Caco-2 (cell line): ENCODE measurements around the gene DLGAP5. TPM values are rescaled to one million over a fixed set of nuclear protein-coding genes. Genes with fewer than 3 reads are reported as not detected.

ENCODE experiments used
- BruUV-seq: library from RNA; stranded (reverse); fragments of 400-500 nt; replicated peaks from 2 replicates; lab custom pipeline; 2021; lab: Mats Ljungman, UMichigan
- CTCF ChIA-PET: fragments of 300-600 bp; sonication (Branson Sonifier 250); formaldehyde crosslinking; loops from one replicate; lab custom pipeline; 2022; ENCODE audit warnings: antibody characterized with exemption; lab: Charles Lee
- POLR2A ChIA-PET: fragments of 300-600 bp; sonication (Branson Sonifier 250); formaldehyde crosslinking; loops from one replicate; lab custom pipeline; 2022; ENCODE audit warnings: antibody characterized with exemption; lab: Charles Lee
- DNase-seq, 2 experiments: peaks; one replicate each; pipeline versions ENCODE4 v3.0.0 to v3.0.0-alpha.2; 2020 to 2022
- H3K27me3 ChIP-seq: replicated peaks from 2 replicates; pipeline ENCODE4 v1.6.0; 2011; ENCODE audit warnings: low read length; ENCODE audit not compliant: control insufficient read depth, insufficient read depth
- H3K36me3 ChIP-seq: 2 replicates; pipeline ENCODE4 v1.5.1; 2011; ENCODE audit warnings: low read length; ENCODE audit not compliant: control insufficient read depth, insufficient read depth
- H3K4me1 ChIP-seq: fragments of 250-450 bp; sonication (Bioruptor Pico); 2 replicates; pipeline ENCODE4 v1.5.1; 2020; ENCODE audit warnings: mild to moderate bottlenecking
- H3K4me3 ChIP-seq: 2 replicates; pipeline ENCODE4 v1.5.1; 2011; ENCODE audit warnings: low read depth, mild to moderate bottlenecking, control low read depth, low read length
- H3K9me3 ChIP-seq: fragments of 250-450 bp; sonication (Bioruptor Pico); 2 replicates; pipeline ENCODE4 v1.5.1; 2020; ENCODE audit warnings: mild to moderate bottlenecking, moderate library complexity
- H3K27ac Mint-ChIP-seq: one replicate; pipeline ENCODE4 v1.8.0; 2022; ENCODE audit warnings: mixed read lengths; ENCODE audit not compliant: unreplicated experiment
- H3K27me3 Mint-ChIP-seq: one replicate; pipeline ENCODE4 v1.8.0; 2022; ENCODE audit warnings: mixed read lengths; ENCODE audit not compliant: insufficient read depth, unreplicated experiment
- H3K36me3 Mint-ChIP-seq: one replicate; pipeline ENCODE4 v1.8.0; 2022; ENCODE audit warnings: mild to moderate bottlenecking, mixed read lengths; ENCODE audit not compliant: insufficient read depth, unreplicated experiment
- H3K4me1 Mint-ChIP-seq: one replicate; pipeline ENCODE4 v1.8.0; 2022; ENCODE audit warnings: low read depth, mixed read lengths; ENCODE audit not compliant: unreplicated experiment
- H3K4me3 Mint-ChIP-seq: one replicate; pipeline ENCODE4 v1.8.0; 2022; ENCODE audit warnings: mild to moderate bottlenecking, moderate library complexity, mixed read lengths; ENCODE audit not compliant: unreplicated experiment
- H3K9me3 Mint-ChIP-seq: one replicate; pipeline ENCODE4 v1.8.0; 2022; ENCODE audit warnings: mixed read lengths; ENCODE audit not compliant: unreplicated experiment
- CTCF ChIP-seq, 2 experiments: fragments of 200-600 bp in 1 of 2; IDR thresholded peaks; 1 replicate in 1 of 2; 2 replicates in 1 of 2; pipeline versions ENCODE4 v1.5.1 to v1.8.0; 2011 to 2022; ENCODE audit warnings: antibody characterized with exemption in 1 of 2, control low read depth in 1 of 2, inconsistent platforms in 1 of 2, low read depth in 1 of 2, low read length in 1 of 2, mild to moderate bottlenecking in 1 of 2, moderate library complexity in 1 of 2; ENCODE audit not compliant: insufficient read depth in 1 of 2, severe bottlenecking in 1 of 2, unreplicated experiment in 1 of 2
- intact Hi-C: fragments of 100-400 bp; cut with micrococcal nuclease; formaldehyde crosslinking; loops from one replicate; pipeline ENCODE4 v1.10.0; 2022; ENCODE audit not compliant: unreplicated experiment
- total RNA-seq: library from RNA; stranded (reverse); gene quantifications from 2 replicates; pipeline ENCODE4 v1.2.3, GENCODE V29; 2022

Gene DLGAP5
- total RNA-seq, 1 experiment from 2014 or later: 54.1 TPM

GRCh38 chr14:55102141-55102621, 89.2 kb downstream of the DLGAP5 start:
- Histone ChIP-seq H3K4me1 (peaks cover 35% of the 10 kb centered on the region), H3K9me3 (peaks cover 10% of the 10 kb centered on the region), H3K36me3 (no peaks in the 10 kb centered on the region), H3K4me3 (peak overlapping the region; percentile 37), H3K27me3 (no peaks in the 10 kb centered on the region)
- POLR2A ChIA-PET: interaction anchor here (0.6 to 2.8 kb wide), 7 partner anchors 20 to 50 kb away, joined by 3 to 54 read pairs (median 10); partner anchors contain the start of gene LGALS3
- Mint-ChIP-seq H3K27me3 (no peaks in the 10 kb centered on the region), H3K36me3 (peaks cover 26% of the 10 kb centered on the region), H3K27ac (peak overlapping the region; percentile 99), H3K4me1 (peaks cover 25% of the 10 kb centered on the region), H3K4me3 (peak overlapping the region; percentile 91), H3K9me3 (peaks cover 7% of the 10 kb centered on the region)
- CTCF ChIA-PET: interaction anchor here (0.9 to 2.2 kb wide), 5 partner anchors 12 to 75 kb away, joined by 3 to 7 read pairs (median 5); partner anchors contain the start of genes LGALS3, MAPK1IP1L, SOCS4 and WDHD1
- BruUV-seq: no TSS peak
- intact Hi-C loops: loop anchor here (2.0 kb wide), 1 partner anchor 25 kb away; no protein-coding TSS in a partner anchor
- TF ChIP-seq CTCF (IDR thresholded peaks at IDR 0.05; ENCODE audit: insufficient read depth in 1 of 2, low read depth in 1 of 2, low read length in 1 of 2, severe bottlenecking in 1 of 2, unreplicated experiment in 1 of 2): no peak
- peak in 1 of 2 experiments; percentile 28 for DNase-seq

- Mint-ChIP-seq H3K27ac (peak overlapping the region; percentile 99), H3K27me3 (no peaks in the 10 kb centered on the region), H3K4me3 (peak overlapping the region; percentile 91), H3K4me1 (peaks cover 25% of the 10 kb centered on the region), H3K36me3 (peaks cover 26% of the 10 kb centered on the region), H3K9me3 (peaks cover 7% of the 10 kb centered on the region)
- H3K27me3 ChIP-seq: no peaks in the 10 kb centered on the region
- ChIA-PET POLR2A (interaction anchor here (2.8 kb wide), 1 partner anchor 28 kb away, joined by 54 read pairs; the partner anchor contains the start of gene LGALS3), CTCF (interaction anchor here (0.6 kb wide), 2 partner anchors 8 to 159 kb away, joined by 6 to 8 read pairs; no protein-coding TSS in a partner anchor)
- H3K9me3 ChIP-seq: peaks cover 10% of the 10 kb centered on the region
- no TSS peak for BruUV-seq
- H3K36me3 ChIP-seq: no peaks in the 10 kb centered on the region
- TF ChIP-seq CTCF (IDR thresholded peaks at IDR 0.05; ENCODE audit: insufficient read depth in 1 of 2, low read depth in 1 of 2, low read length in 1 of 2, severe bottlenecking in 1 of 2, unreplicated experiment in 1 of 2): no peak
- no peak overlapping the region; the same call in 1 of the 2 replicates for H3K4me3 ChIP-seq
- no peak for DNase-seq
- intact Hi-C loops: loop anchor here (2.0 kb wide), 1 partner anchor 25 kb away; no protein-coding TSS in a partner anchor
- peaks cover 35% of the 10 kb centered on the region for H3K4me1 ChIP-seq
Observed at GRCh38 chr14:55101698-55102097, 89.7 kb downstream of the DLGAP5 start.

DNA sequence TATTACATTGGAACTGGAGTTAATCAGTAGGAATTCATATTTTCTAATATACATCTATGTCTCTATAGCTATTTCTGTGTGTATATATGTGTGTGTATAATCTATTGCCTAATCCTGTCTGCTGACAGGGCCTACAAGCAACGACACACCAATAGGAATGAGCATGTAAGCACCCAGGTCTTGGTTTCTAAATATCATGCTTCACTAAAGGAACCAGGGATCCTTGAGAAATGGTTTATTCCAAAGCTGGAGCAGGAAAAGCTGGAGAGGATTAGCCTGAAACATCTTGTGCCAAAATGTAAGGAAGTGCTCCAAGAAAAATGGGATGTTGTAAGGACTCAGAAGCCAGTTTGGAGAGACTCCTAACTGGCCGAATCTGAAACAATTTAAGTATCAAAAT, 91.6 kb downstream of the DLGAP5 start:
- POLR2A ChIA-PET: no interaction called here
- intact Hi-C loops: no loop called here
- no peak for DNase-seq
- Mint-ChIP-seq H3K27ac (no peak overlapping the region), H3K36me3 (peaks cover 18% of the 10 kb centered on the region), H3K9me3 (no peaks in the 10 kb centered on the region), H3K4me1 (peaks cover 25% of the 10 kb centered on the region), H3K27me3 (no peaks in the 10 kb centered on the region), H3K4me3 (no peak overlapping the region)
- Histone ChIP-seq H3K4me1 (peaks cover 34% of the 10 kb centered on the region), H3K4me3 (no peak overlapping the region), H3K36me3 (no peaks in the 10 kb centered on the region), H3K9me3 (peaks cover 7% of the 10 kb centered on the region), H3K27me3 (no peaks in the 10 kb centered on the region)
- TF ChIP-seq CTCF (IDR thresholded peaks at IDR 0.05; ENCODE audit: insufficient read depth in 1 of 2, low read depth in 1 of 2, low read length in 1 of 2, severe bottlenecking in 1 of 2, unreplicated experiment in 1 of 2): no peak
- CTCF ChIA-PET: interaction anchor here (0.5 kb wide), 1 partner anchor 10 kb away, joined by 4 read pairs; no protein-coding TSS in a partner anchor
- no TSS peak for BruUV-seq
